Naive thymus-derived CD4-positive, alpha-beta T cell (primary cell): Measurements from ENCODE around the gene CPXM1. TPM values are rescaled to one million over a fixed set of nuclear protein-coding genes. Genes with fewer than 3 reads are reported as not detected.

ENCODE experiments used
- ATAC-seq: fragments of 150-1000 bp; cut with Tn5 transposase; 2 replicates; pipeline ENCODE4 v1.10.0; 2021; ENCODE audit warnings: mild to moderate bottlenecking, moderate library complexity
- CTCF ChIA-PET: fragments of 350-600 bp; sonication (Branson Sonifier 250); formaldehyde crosslinking; loops from one replicate; lab custom pipeline; 2021; ENCODE audit warnings: antibody characterized with exemption; lab: Charles Lee
- POLR2A ChIA-PET: fragments of 350-600 bp; sonication (Branson Sonifier 250); formaldehyde crosslinking; loops from one replicate; lab custom pipeline; 2021; ENCODE audit warnings: antibody characterized with exemption, inconsistent platforms; lab: Charles Lee
- DNase-seq, 9 donors: peaks; one replicate each; pipeline versions ENCODE4 v3.0.0 to v3.0.0-alpha.2; 2020 to 2022; ENCODE audit warnings: mixed read lengths in 1 of 9
- H3K27ac ChIP-seq: one replicate; pipeline ENCODE4 v1.7.0; 2013; ENCODE audit warnings: mild to moderate bottlenecking, low read depth, low read length, moderate library complexity
- H3K27me3 ChIP-seq, 2 donors: one replicate each; pipeline ENCODE4 v1.7.0; 2013; ENCODE audit warnings: low read length in 2 of 2, mild to moderate bottlenecking in 2 of 2, moderate library complexity in 2 of 2; ENCODE audit not compliant: control insufficient read depth in 2 of 2, insufficient read depth in 2 of 2
- H3K36me3 ChIP-seq, 3 experiments: 1 replicate in 2 of 3; 2 replicates in 1 of 3; pipeline ENCODE4 v1.7.0; 2013; ENCODE audit warnings: low read length in 3 of 3, mild to moderate bottlenecking in 3 of 3, moderate library complexity in 1 of 3; ENCODE audit not compliant: insufficient read depth in 3 of 3, control insufficient read depth in 2 of 3
- H3K4me1 ChIP-seq, 2 donors: one replicate each; pipeline ENCODE4 v1.7.0; 2013; ENCODE audit warnings: low read length in 2 of 2, mild to moderate bottlenecking in 2 of 2, moderate library complexity in 1 of 2; ENCODE audit not compliant: control insufficient read depth in 2 of 2, insufficient read depth in 2 of 2
- H3K4me3 ChIP-seq: 2 replicates; pipeline ENCODE4 v1.7.0; 2013; ENCODE audit warnings: mild to moderate bottlenecking, low read length
- H3K9me3 ChIP-seq, 3 experiments: 1 replicate in 2 of 3; 2 replicates in 1 of 3; pipeline ENCODE4 v1.7.0; 2013; ENCODE audit warnings: low read length in 3 of 3; ENCODE audit not compliant: control insufficient read depth in 2 of 3
- H3K27ac Mint-ChIP-seq, 9 donors: one replicate each; pipeline ENCODE4 v1.8.0; 2020 to 2022; ENCODE audit warnings: mixed read lengths in 9 of 9, mild to moderate bottlenecking in 8 of 9, moderate library complexity in 5 of 9, inconsistent platforms in 2 of 9
- H3K27me3 Mint-ChIP-seq, 5 donors: one replicate each; pipeline ENCODE4 v1.8.0; 2021 to 2022; ENCODE audit warnings: mixed read lengths in 5 of 5, mild to moderate bottlenecking in 1 of 5
- H3K36me3 Mint-ChIP-seq, 5 donors: one replicate each; pipeline ENCODE4 v1.8.0; 2020 to 2022; ENCODE audit warnings: mixed read lengths in 5 of 5, mild to moderate bottlenecking in 3 of 5, inconsistent platforms in 1 of 5
- H3K4me1 Mint-ChIP-seq, 7 donors: one replicate each; pipeline ENCODE4 v1.8.0; 2020 to 2022; ENCODE audit warnings: mixed read lengths in 7 of 7, mild to moderate bottlenecking in 3 of 7, inconsistent platforms in 1 of 7
- H3K4me3 Mint-ChIP-seq, 10 donors: one replicate each; pipeline ENCODE4 v1.8.0; 2020 to 2022; ENCODE audit warnings: mild to moderate bottlenecking in 10 of 10, mixed read lengths in 10 of 10, moderate library complexity in 6 of 10, inconsistent platforms in 2 of 10
- H3K9me3 Mint-ChIP-seq, 11 donors: one replicate each; pipeline ENCODE4 v1.8.0; 2020 to 2022; ENCODE audit warnings: mixed read lengths in 11 of 11, mild to moderate bottlenecking in 4 of 11, inconsistent platforms in 1 of 11, moderate library complexity in 1 of 11
- intact Hi-C, 2 donors: fragments of 100-400 bp; cut with micrococcal nuclease; formaldehyde crosslinking; loops; one replicate each; pipeline ENCODE4 v1.15.1; 2023
- polyA plus RNA-seq, 2 donors: library from polyadenylated mRNA; unstranded; fragments of 300-500 nt; fragmentation: Illumina TruSeq; gene quantifications; one replicate each; pipeline ENCODE4 v1.2.3, GENCODE V29; 2021
- total RNA-seq, 6 experiments: library from RNA in 5 of 6; stranded (reverse) in 5 of 6; gene quantifications; 1 replicate in 5 of 6; 2 replicates in 1 of 6; pipeline ENCODE4 v1.2.3 and lab custom pipeline; 2021 to 2026

CPXM1 gene
- total and polyA plus RNA-seq, 7 experiments from 2014 or later, result 0.12 to 1.8 (median 0.31) TPM; not detected in 1

GRCh38 chr20:2745936-2746635, 54.3 kb downstream of the CPXM1 start:
- no peak for ATAC-seq
- ChIA-PET POLR2A (interaction anchor here (11.4 kb wide), 1 partner anchor 17 kb away, joined by 236 read pairs; no protein-coding TSS in a partner anchor), CTCF (interaction anchor here (0.8 to 12.1 kb wide), 4 partner anchors 15 to 58 kb away, joined by 3 to 262 read pairs (median 83); no protein-coding TSS in a partner anchor)
- H3K27me3 Mint-ChIP-seq, result peaks cover 0 to 39% (median 0%) of the 10 kb centered on the region in 5 donors
- H3K36me3 ChIP-seq, result no peaks in the 10 kb centered on the region
- H3K4me3 ChIP-seq, result no peak overlapping the region
- no peaks in the 10 kb centered on the region for H3K9me3 ChIP-seq
- peaks cover 0 to 1% (median 0%) of the 10 kb centered on the region in 5 donors for H3K36me3 Mint-ChIP-seq
- H3K27me3 ChIP-seq, result no peaks in the 10 kb centered on the region
- H3K4me1 Mint-ChIP-seq, result peaks cover 29 to 36% (median 34%) of the 10 kb centered on the region in 7 donors
- peak overlapping the region in 5 of 9 donors; percentile 4 to 54 (median 18) for H3K27ac Mint-ChIP-seq
- H3K4me3 Mint-ChIP-seq, result no peak overlapping the region
- intact Hi-C loops, result no loop called here
- H3K9me3 Mint-ChIP-seq, result peaks cover 0 to 1% (median 0%) of the 10 kb centered on the region in 11 donors
- no peak overlapping the region for H3K27ac ChIP-seq
- DNase-seq, result no peak
- H3K4me1 ChIP-seq, result peaks cover 27 to 28% of the 10 kb centered on the region in 2 donors

GRCh38 chr20:2745060-2745910, 55.1 kb downstream of the CPXM1 start:
- Histone ChIP-seq H3K27ac (no peak overlapping the region), H3K4me1 (peaks cover 29 to 30% of the 10 kb centered on the region in 2 donors), H3K9me3 (no peaks in the 10 kb centered on the region), H3K4me3 (no peak overlapping the region), H3K27me3 (no peaks in the 10 kb centered on the region), H3K36me3 (no peaks in the 10 kb centered on the region)
- Mint-ChIP-seq H3K9me3 (peaks cover 0 to 1% (median 0%) of the 10 kb centered on the region in 11 donors), H3K27me3 (peaks cover 0 to 31% (median 0%) of the 10 kb centered on the region in 5 donors), H3K36me3 (peaks cover 0 to 1% (median 0%) of the 10 kb centered on the region in 5 donors), H3K4me3 (no peak overlapping the region), H3K4me1 (peaks cover 31 to 37% (median 34%) of the 10 kb centered on the region in 7 donors), H3K27ac (peak overlapping the region in 6 of 9 donors; percentile 13 to 68 (median 56))
- DNase-seq (no peak), ATAC-seq (no peak)
- ChIA-PET POLR2A (interaction anchor here (0.9 to 11.4 kb wide), 2 partner anchors 16 to 81 kb away, joined by 3 to 236 read pairs; no protein-coding TSS in a partner anchor), CTCF (interaction anchor here (1.2 to 12.1 kb wide), 4 partner anchors 9 to 48 kb away, joined by 3 to 262 read pairs (median 86); no protein-coding TSS in a partner anchor)
- intact Hi-C loops, result no loop called here

Other genes starting within 250 kb of the CPXM1 start
- 100 to 1,000 TPM; 216 to 375 (median 287) TPM for gene NOP56, start 148.0 kb downstream of the CPXM1 start, total RNA-seq
- gene NOP56, start 148.0 kb downstream of the CPXM1 start, polyA plus RNA-seq, result 100 to 1,000 TPM in 1 of 2 donors, 10 to 100 TPM in 1; 89.0 to 129 TPM
- gene IDH3B, start 136.4 kb downstream of the CPXM1 start, total RNA-seq, result 100 to 1,000 TPM; 105 to 161 (median 107) TPM
- gene IDH3B, start 136.4 kb downstream of the CPXM1 start, polyA plus RNA-seq, result 100 to 1,000 TPM; 101 to 135 TPM
- 10 to 100 TPM in 1 of 5 experiments, 1 to 10 TPM in 4; 5.2 to 10.5 (median 7.7) TPM for gene EBF4, start 107.8 kb downstream of the CPXM1 start, total RNA-seq
- gene EBF4, start 107.8 kb downstream of the CPXM1 start, polyA plus RNA-seq, result under 1 TPM; 0.09 to 0.33 TPM
- gene C20orf141, start 14.4 kb upstream of the CPXM1 start, total RNA-seq, result not detected
- gene C20orf141, start 14.4 kb upstream of the CPXM1 start, polyA plus RNA-seq, result not detected
- not detected for gene TMEM239, start 15.7 kb upstream of the CPXM1 start, total RNA-seq
- gene TMEM239, start 15.7 kb upstream of the CPXM1 start, polyA plus RNA-seq, result not detected
- 100 to 1,000 TPM in 1 of 5 experiments, 10 to 100 TPM in 4; 27.8 to 105 (median 72.5) TPM for gene PCED1A, start 40.0 kb upstream of the CPXM1 start, total RNA-seq
- 10 to 100 TPM; 23.6 to 27.3 TPM for gene PCED1A, start 40.0 kb upstream of the CPXM1 start, polyA plus RNA-seq
- gene VPS16, start 40.1 kb upstream of the CPXM1 start, total RNA-seq, result 10 to 100 TPM; 45.5 to 62.4 (median 56.1) TPM
- 10 to 100 TPM; 25.0 to 43.3 TPM for gene VPS16, start 40.1 kb upstream of the CPXM1 start, polyA plus RNA-seq
- 10 to 100 TPM; 68.0 to 86.6 (median 81.2) TPM for gene PTPRA, start 72.9 kb upstream of the CPXM1 start, total RNA-seq
- 10 to 100 TPM; 27.5 to 41.7 TPM for gene PTPRA, start 72.9 kb upstream of the CPXM1 start, polyA plus RNA-seq
- 1 to 10 TPM in 4 of 5 experiments, under 1 TPM in 1; 0.88 to 2.9 (median 1.4) TPM for gene GNRH2, start 243.0 kb upstream of the CPXM1 start, total RNA-seq
- not detected for gene GNRH2, start 243.0 kb upstream of the CPXM1 start, polyA plus RNA-seq
- gene MRPS26, start 245.4 kb upstream of the CPXM1 start, total RNA-seq, result 10 to 100 TPM; 22.2 to 41.6 (median 29.5) TPM
- 10 to 100 TPM; 71.6 to 94.2 TPM for gene MRPS26, start 245.4 kb upstream of the CPXM1 start, polyA plus RNA-seq